Liver (tissue), 3 donors: ENCODE data around the gene SAMD1.
"Not testable (repeated sequence)": the region's sequence is repeated elsewhere in the genome, so short reads cannot be mapped to it uniquely, and the experiment has no call there.

Source experiments
- SP1 ChIP-seq: IDR thresholded peaks from 2 replicates; pipeline ENCODE4 v1.6.1; 2018; ENCODE audit warnings: antibody characterized with exemption, mild to moderate bottlenecking
- TF ChIP-seq, protein P1 (sequence below): fragments of 150-350 bp; IDR thresholded peaks from 2 replicates; pipeline ENCODE4 v1.5.1; 2017; ENCODE audit warnings: improper control_type of control experiment, low read depth, low read length; ENCODE audit not compliant: missing input control
- TF ChIP-seq, protein P2 (sequence below): IDR thresholded peaks from 2 replicates; pipeline ENCODE4 v1.6.1; 2016; ENCODE audit warnings: antibody characterized with exemption
- donor health status: healthy.
- donor health status: healthy.

DNA sequence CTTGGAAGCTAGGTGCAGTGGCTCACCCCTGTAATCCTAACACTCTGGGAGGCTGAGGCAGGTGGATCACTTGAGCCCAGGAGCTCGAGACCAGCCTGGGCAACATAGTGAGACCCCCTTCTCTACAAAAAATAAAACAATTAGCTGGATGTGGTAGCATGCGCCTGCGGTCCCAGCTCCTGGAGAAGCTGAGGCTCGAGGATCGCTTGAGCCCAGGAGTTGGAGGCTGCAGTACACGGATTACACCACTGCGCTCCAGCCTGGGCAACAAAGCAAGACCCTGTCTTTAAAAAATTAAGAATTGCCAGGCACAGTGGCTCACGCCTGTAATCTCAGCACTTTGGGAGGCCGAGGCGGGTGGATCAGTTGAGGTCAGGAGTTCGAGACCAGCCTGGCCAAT is 39.6 kb downstream of the SAMD1 start:
- TF ChIP-seq, protein P1, sequence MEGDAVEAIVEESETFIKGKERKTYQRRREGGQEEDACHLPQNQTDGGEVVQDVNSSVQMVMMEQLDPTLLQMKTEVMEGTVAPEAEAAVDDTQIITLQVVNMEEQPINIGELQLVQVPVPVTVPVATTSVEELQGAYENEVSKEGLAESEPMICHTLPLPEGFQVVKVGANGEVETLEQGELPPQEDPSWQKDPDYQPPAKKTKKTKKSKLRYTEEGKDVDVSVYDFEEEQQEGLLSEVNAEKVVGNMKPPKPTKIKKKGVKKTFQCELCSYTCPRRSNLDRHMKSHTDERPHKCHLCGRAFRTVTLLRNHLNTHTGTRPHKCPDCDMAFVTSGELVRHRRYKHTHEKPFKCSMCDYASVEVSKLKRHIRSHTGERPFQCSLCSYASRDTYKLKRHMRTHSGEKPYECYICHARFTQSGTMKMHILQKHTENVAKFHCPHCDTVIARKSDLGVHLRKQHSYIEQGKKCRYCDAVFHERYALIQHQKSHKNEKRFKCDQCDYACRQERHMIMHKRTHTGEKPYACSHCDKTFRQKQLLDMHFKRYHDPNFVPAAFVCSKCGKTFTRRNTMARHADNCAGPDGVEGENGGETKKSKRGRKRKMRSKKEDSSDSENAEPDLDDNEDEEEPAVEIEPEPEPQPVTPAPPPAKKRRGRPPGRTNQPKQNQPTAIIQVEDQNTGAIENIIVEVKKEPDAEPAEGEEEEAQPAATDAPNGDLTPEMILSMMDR, result not testable (repeated sequence)
- TF ChIP-seq SP1, result not testable (repeated sequence)
- TF ChIP-seq, protein P2, sequence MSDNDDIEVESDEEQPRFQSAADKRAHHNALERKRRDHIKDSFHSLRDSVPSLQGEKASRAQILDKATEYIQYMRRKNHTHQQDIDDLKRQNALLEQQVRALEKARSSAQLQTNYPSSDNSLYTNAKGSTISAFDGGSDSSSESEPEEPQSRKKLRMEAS, result not testable (repeated sequence)
